Adipocyte (in vitro differentiated cells): ENCODE measurements around the gene SLC44A3.

Experiments
- DNase-seq: peaks from one replicate; pipeline ENCODE4 v3.0.0-alpha.2; 2015; ENCODE audit warnings: low read depth
- H3K27me3 ChIP-seq: replicated peaks from 2 replicates; pipeline ENCODE4 v1.7.0; 2013; ENCODE audit warnings: mild to moderate bottlenecking, low read length, moderate library complexity; ENCODE audit not compliant: control insufficient read depth, insufficient read depth
- H3K36me3 ChIP-seq: 2 replicates; pipeline ENCODE4 v1.7.0; 2013; ENCODE audit warnings: low read length, mild to moderate bottlenecking, moderate library complexity; ENCODE audit not compliant: control insufficient read depth, insufficient read depth, severe bottlenecking
- H3K4me1 ChIP-seq: 2 replicates; pipeline ENCODE4 v1.7.0; 2013; ENCODE audit warnings: mild to moderate bottlenecking, low read length, moderate library complexity; ENCODE audit not compliant: control insufficient read depth, insufficient read depth
- H3K4me3 ChIP-seq: 2 replicates; pipeline ENCODE4 v1.7.0; 2013; ENCODE audit warnings: mild to moderate bottlenecking, low read length, moderate library complexity
- H3K9ac ChIP-seq: 2 replicates; pipeline ENCODE4 v1.7.0; 2013; ENCODE audit warnings: mild to moderate bottlenecking, low read length, moderate library complexity
- H3K9me3 ChIP-seq: 2 replicates; pipeline ENCODE4 v1.7.0; 2013; ENCODE audit warnings: mild to moderate bottlenecking, low read length, moderate library complexity; ENCODE audit not compliant: control insufficient read depth

The SLC44A3 gene

DNA sequence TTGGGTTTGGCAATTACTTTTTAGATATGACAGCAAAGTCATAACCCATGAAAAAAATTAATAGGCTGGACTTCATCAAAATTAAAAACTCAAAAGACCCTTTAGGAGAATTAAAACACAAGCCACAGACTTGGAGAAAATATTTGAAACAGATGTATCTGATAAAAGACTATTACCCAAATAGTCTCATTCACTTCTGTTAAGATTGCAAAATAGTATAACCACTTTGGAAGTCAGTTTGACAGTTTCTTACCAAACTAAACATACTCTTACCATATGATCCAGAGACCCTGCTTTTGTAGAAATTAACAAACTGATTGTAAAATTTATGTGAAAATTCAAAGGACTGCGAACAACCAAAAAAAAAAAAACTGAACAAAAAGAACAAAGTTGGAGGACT, 32.5 kb upstream of the SLC44A3 start:
- no peaks in the 10 kb centered on the region for H3K36me3 ChIP-seq
- peak; percentile 53 for DNase-seq
- no peaks in the 10 kb centered on the region for H3K27me3 ChIP-seq
- no peak overlapping the region for H3K9ac ChIP-seq
- H3K4me1 ChIP-seq: peaks cover 36% of the 10 kb centered on the region
- H3K9me3 ChIP-seq: no peaks in the 10 kb centered on the region
- H3K4me3 ChIP-seq: no peak overlapping the region

DNA sequence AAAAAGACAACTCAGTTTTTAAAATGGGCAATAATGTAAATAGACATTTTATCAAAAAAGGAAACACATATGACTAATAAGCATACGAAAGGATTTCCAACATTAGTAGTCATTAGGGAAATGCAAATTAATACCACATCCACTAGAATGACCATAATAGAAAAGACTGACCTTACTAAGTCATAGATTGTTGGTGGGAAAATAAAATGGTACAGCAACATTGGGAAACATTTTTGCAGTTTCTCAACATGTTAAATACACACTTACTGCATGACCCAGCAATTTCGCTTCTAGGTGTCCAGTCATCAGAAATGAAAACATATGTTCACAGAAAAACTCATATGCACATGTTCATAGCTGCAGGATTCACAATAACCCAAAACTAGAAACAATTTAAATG, 29.9 kb upstream of the SLC44A3 start:
- no peaks in the 10 kb centered on the region for H3K36me3 ChIP-seq
- peaks cover 27% of the 10 kb centered on the region for H3K4me1 ChIP-seq
- H3K27me3 ChIP-seq: no peaks in the 10 kb centered on the region
- no peak for DNase-seq
- no peak overlapping the region for H3K4me3 ChIP-seq
- no peaks in the 10 kb centered on the region for H3K9me3 ChIP-seq
- H3K9ac ChIP-seq: no peak overlapping the region

- no peak for DNase-seq
- H3K9ac ChIP-seq: no peak overlapping the region
- H3K27me3 ChIP-seq: no peaks in the 10 kb centered on the region
- no peaks in the 10 kb centered on the region for H3K36me3 ChIP-seq
- H3K9me3 ChIP-seq: no peaks in the 10 kb centered on the region
- no peak overlapping the region for H3K4me3 ChIP-seq
- H3K4me1 ChIP-seq: peaks cover 27% of the 10 kb centered on the region
Measured at GRCh38 chr1:94790670-94791069, 29.5 kb upstream of the SLC44A3 start.

DNA sequence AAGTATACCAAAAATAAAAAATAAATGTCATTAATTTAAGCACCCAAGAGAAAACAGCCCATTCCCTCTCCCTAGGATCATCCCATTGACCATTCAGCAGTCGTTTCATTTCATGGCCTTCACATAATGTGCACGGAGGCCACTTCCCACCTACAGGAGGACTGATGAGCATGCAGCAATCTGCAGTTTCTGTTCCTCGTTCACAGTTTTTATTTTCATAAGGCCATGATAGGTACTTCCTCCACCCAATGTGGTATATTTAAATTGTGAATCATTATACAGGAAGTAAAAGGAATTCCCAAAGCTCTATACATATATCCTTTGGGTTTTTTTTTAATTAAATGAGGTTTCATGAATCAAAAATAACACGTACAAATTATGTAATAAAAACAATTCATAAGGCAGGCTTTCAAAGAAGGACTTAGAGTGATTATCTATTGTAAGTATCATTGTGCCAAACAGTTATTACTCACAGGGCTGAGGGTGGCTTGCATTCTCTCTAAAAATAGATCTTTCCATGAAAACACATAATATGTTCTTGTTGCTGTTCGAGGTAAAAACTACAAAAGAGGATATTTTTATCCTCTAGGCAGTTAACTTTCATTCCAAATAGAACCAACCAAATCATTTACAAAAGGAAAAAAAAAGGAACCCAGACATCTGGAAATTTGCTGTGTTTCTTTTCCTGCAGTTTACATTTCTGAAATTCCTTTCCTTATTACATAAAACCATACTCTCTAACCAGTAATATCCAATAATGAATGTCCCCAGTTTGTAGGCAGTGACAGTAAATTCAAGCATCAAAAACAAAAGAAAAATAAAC, 27.5 kb upstream of the SLC44A3 start:
- peaks cover 27% of the 10 kb centered on the region for H3K4me1 ChIP-seq
- peak overlapping the region; percentile 69 for H3K4me3 ChIP-seq
- no peaks in the 10 kb centered on the region for H3K27me3 ChIP-seq
- peak; percentile 73 for DNase-seq
- H3K9ac ChIP-seq: peak overlapping the region; percentile 82
- H3K36me3 ChIP-seq: no peaks in the 10 kb centered on the region
- no peaks in the 10 kb centered on the region for H3K9me3 ChIP-seq

DNA sequence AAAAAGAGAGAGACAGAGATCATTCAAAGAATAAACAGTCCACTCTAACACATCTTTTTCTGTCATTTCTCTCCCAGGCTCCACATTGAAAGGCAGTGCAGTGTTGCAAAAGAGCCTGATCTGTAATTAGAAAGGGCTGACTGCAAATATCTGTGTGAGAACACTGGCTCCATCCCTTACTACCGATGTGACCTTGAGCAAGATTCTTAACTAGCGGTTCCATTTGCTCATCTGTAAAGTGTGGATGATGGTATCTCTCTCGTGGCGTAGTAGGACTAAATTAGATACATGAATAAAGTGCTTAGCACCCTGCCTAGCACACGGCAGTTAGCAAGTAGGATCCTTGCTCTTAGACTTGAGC, 26.9 kb upstream of the SLC44A3 start:
- Histone ChIP-seq H3K4me3 (peak overlapping the region; percentile 69), H3K9me3 (no peaks in the 10 kb centered on the region), H3K4me1 (peaks cover 28% of the 10 kb centered on the region), H3K9ac (peak overlapping the region; percentile 82), H3K36me3 (no peaks in the 10 kb centered on the region), H3K27me3 (no peaks in the 10 kb centered on the region)
- peak; percentile 88 for DNase-seq

- Histone ChIP-seq H3K9me3 (no peaks in the 10 kb centered on the region), H3K4me1 (peaks cover 39% of the 10 kb centered on the region), H3K4me3 (no peak overlapping the region), H3K9ac (no peak overlapping the region), H3K36me3 (no peaks in the 10 kb centered on the region), H3K27me3 (no peaks in the 10 kb centered on the region)
- no peak for DNase-seq
Measured at GRCh38 chr1:94795434-94795833, 24.7 kb upstream of the SLC44A3 start.

DNA sequence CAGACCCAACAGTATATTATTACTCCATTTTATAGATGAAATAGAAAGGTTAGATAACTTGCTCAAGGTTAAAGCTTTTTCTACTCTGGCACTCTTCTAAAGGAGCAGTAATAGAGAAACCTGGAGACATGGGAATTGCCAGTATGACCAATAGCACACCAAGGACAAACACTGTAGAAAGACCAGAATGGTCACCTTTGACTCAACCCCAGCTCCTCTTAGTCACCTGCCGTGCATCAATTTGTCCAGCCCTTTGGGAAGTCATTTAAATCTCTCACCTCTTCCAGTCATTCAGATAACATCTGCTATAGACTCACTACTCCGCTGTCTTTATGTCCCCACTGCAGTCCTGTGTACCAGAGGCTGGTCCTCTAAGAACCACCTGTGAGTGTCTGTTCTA, 23.9 kb upstream of the SLC44A3 start:
- H3K9me3 ChIP-seq: no peaks in the 10 kb centered on the region
- H3K4me1 ChIP-seq: peaks cover 41% of the 10 kb centered on the region
- H3K27me3 ChIP-seq: no peaks in the 10 kb centered on the region
- no peak overlapping the region for H3K4me3 ChIP-seq
- no peaks in the 10 kb centered on the region for H3K36me3 ChIP-seq
- no peak for DNase-seq
- no peak overlapping the region for H3K9ac ChIP-seq

DNA sequence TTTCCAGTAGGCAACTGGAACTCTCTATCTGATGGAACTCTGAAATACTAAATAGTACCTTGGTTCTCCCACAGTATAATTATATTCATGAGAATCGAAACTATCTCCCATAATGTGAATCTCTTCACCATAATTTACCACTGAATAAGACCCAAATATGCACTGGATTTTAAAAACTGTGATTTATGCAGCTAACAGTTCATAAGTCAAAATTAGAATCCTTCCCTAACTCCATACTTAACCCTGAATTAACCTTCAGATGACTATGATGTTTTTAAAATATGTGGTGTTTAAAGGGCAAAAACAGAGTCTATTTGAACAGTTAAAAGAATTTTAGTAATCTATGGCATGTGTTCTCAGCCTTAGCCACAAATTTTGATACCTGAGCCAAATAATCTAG, 22.9 kb upstream of the SLC44A3 start:
- Histone ChIP-seq H3K9ac (no peak overlapping the region), H3K27me3 (no peaks in the 10 kb centered on the region), H3K36me3 (no peaks in the 10 kb centered on the region), H3K4me1 (peaks cover 44% of the 10 kb centered on the region), H3K4me3 (no peak overlapping the region), H3K9me3 (no peaks in the 10 kb centered on the region)
- no peak for DNase-seq

- H3K36me3 ChIP-seq: no peaks in the 10 kb centered on the region
- DNase-seq: no peak
- peaks cover 41% of the 10 kb centered on the region for H3K4me1 ChIP-seq
- no peak overlapping the region for H3K4me3 ChIP-seq
- H3K27me3 ChIP-seq: no peaks in the 10 kb centered on the region
- no peaks in the 10 kb centered on the region for H3K9me3 ChIP-seq
- H3K9ac ChIP-seq: no peak overlapping the region
Measured at GRCh38 chr1:94798054-94798453, 22.1 kb upstream of the SLC44A3 start.

DNA sequence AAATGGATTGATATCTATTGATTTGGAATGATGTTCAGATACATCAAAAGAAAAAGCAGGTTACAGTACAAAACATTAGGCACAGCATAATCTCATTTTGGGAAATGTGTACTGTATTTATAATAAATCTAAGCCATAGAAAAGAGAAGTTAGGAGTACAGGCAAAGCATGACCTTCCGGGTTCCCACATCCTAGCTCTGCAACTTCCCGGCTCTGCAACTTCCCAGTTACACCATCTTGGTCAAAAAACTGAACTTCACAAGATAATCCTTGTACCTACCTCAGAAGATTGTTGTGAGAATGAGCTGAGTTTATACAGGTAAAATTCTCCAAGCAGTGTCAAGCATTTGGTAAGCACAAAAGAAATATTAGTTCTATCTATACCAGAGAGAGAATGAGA, 21.7 kb upstream of the SLC44A3 start:
- Histone ChIP-seq H3K36me3 (no peaks in the 10 kb centered on the region), H3K27me3 (no peaks in the 10 kb centered on the region), H3K9ac (no peak overlapping the region), H3K4me3 (no peak overlapping the region), H3K4me1 (peaks cover 41% of the 10 kb centered on the region), H3K9me3 (no peaks in the 10 kb centered on the region)
- DNase-seq: no peak

GRCh38 chr1:94799206-94799605, 21.0 kb upstream of the SLC44A3 start:
- Histone ChIP-seq H3K4me3 (no peak overlapping the region), H3K27me3 (no peaks in the 10 kb centered on the region), H3K36me3 (no peaks in the 10 kb centered on the region), H3K9ac (no peak overlapping the region), H3K4me1 (peaks cover 44% of the 10 kb centered on the region), H3K9me3 (no peaks in the 10 kb centered on the region)
- no peak for DNase-seq
